ENCODE results near the gene ST6GAL1.
"Not testable (repeated sequence)": the region's sequence is repeated elsewhere in the genome, so short reads cannot be mapped to it uniquely, and the experiment has no call there.

Gene ST6GAL1

GRCh38 chr3:187052427-187052826 is 122.1 kb downstream of the ST6GAL1 start:
- DNase-seq, result not testable (repeated sequence)

DNA sequence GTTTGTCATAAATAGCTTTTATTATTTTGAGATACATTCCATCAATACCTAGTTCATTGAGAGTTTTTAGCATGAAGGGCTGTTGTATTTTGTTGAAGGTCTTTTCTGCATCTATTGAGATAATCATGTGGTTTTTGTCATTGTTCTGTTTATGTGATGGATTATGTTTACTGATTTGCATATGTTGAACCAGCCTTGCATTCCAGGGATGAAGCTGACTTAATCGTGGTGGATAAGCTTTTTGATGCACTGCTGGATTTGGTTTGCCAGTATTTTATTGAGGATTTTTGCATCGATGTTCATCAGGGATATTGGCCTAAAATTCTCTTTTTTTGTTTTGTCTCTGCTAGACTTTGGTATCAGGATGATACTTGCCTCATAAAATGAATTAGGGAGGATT is 124.1 kb downstream of the ST6GAL1 start:
- DNase-seq, result not testable (repeated sequence)

GRCh38 chr3:187057803-187058202 is 127.5 kb downstream of the ST6GAL1 start:
- not testable (repeated sequence) for DNase-seq

- DNase-seq, result peak in 1 of 2 donors; percentile 14
Observed at GRCh38 chr3:187061748-187062147, 131.4 kb downstream of the ST6GAL1 start.

- peak; percentile 33 to 43 for DNase-seq
Observed at GRCh38 chr3:187062526-187063177, 132.3 kb downstream of the ST6GAL1 start.

DNA sequence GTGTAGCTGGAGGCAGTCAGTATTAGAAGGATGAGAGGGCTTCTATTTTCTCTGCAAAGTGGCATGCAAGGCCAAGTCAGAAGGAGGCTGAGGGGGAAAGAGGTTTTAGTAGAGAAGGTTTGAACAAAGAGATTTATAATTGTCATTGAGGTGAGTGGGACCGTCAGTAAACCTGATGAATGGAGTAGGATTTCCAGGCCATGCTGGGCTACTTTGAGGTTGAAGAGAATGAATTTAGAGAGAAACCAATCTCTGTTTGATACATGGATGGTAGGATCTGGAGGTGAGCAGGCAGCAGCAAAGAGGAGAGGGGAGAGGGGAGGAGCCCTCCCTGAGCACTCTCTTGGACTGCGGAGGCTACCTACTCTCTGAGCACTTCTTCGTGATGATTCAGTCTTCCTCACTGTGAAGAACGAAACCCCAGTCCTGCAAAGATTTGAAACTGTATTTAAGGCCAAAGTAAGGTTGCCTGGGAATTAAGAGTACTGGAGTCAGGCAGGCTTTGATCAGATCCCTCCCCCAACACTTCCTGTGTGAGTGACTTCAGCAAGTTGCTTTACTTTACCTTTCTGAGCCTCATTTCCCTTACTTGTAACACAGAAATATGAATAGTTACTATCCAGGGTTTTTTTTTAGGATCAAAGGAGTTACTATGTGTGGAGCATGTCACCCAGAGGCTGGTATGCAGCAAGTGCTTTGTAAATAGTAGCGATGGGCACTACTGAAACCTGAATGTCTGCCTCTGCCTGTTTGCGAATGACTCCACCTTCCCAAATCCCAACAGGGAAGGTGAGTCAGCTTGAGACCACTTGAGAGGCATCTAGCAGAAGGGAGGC is 133.2 kb downstream of the ST6GAL1 start:
- no peak for DNase-seq

DNA sequence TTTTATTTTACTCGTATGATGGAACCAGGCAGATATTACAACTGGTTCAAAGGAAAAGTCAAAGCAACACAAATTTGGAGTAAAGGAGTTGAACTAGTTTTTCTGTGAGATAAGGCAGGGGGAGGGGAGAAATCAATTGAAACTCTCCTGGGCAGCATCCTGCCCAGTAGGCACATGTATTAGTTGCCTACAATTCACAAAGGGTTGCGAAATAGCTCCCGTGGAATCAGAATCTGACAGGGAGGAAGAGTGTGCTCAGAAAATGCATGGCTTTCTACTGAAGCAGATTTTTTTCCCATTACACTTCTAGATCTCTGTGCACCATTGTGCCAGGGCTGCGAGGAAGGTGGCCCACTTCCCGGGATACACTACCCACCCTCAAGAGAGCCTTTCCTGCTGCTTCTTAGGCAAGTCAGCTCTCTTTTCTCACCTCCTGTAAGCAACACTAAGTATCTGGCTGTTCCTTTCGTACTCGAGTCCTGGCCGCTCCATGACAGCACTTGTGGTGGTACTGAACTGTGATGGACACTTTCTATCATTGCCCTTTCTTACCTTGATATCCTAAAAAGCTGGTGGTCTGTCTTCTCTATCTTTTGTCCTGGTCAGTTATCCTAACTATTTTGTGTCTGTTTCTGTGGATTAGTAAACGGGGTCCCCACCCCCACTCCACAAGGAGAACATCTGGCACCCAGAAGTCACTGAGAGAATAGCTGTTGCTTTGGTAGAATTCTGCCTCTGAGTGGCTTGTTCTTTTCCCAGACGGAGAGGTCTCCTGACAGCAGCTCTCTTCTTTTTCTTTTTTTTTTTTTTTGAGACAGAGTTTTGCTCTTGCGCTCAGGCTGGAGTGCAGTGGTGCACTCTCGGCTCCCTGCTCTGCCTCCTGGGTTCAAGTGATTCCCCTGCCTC is 134.1 kb downstream of the ST6GAL1 start:
- DNase-seq, result peak in 1 of 2 donors; percentile 21

- no peak for DNase-seq
Observed at GRCh38 chr3:187066228-187066995, 136.1 kb downstream of the ST6GAL1 start.

DNA sequence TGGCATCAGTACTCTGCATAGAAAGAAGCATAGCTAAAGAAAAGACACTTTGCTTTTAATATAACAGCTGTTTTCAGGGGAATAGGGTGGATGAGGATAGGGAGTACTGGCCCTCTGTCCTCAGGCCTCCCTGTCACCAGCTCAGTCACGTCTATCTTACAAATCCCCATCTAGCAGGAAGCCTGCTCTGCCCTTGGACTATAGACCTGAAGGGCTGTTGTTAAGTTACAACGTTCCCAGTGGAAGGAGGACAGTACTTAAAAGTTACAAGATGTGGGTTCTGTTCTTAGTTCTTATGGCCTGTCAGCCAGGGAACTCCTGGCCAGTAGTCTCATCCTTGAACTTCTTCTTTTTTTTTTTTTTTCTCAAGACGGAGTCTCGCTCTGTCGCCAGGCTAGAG is 138.5 kb downstream of the ST6GAL1 start:
- no peak for DNase-seq

GRCh38 chr3:187069857-187070516 is 139.7 kb downstream of the ST6GAL1 start:
- no peak for DNase-seq

GRCh38 chr3:187072102-187072501 is 141.8 kb downstream of the ST6GAL1 start:
- no peak for DNase-seq

GRCh38 chr3:187072511-187072910 is 142.2 kb downstream of the ST6GAL1 start:
- DNase-seq, result no peak

GRCh38 chr3:187073581-187074098 is 143.3 kb downstream of the ST6GAL1 start:
- DNase-seq, result no peak

GRCh38 chr3:187074846-187075245 is 144.5 kb downstream of the ST6GAL1 start:
- no peak for DNase-seq

GRCh38 chr3:187076297-187076696 is 146.0 kb downstream of the ST6GAL1 start:
- no peak for DNase-seq

DNA sequence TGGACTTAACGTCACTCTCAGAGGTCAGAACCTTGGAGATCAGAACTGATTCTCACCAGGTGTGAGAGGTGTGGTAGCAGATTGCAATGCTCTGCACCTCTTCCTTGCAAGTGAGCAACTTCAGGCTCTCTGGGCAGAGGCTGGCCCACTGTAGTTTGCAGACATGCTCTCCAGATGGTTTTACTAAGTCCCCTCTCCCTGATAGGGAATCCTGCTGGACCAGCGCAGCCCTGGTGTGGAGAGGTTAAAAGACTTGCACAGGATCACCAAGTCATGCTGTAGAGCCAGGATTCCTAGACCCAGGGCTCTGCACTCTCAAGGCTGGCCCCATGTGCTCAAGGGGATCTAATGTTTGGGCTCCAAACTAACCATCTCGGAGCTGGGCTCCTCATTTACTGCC is 146.8 kb downstream of the ST6GAL1 start:
- no peak for DNase-seq

- DNase-seq, result no peak
Observed at GRCh38 chr3:187077537-187077936, 147.2 kb downstream of the ST6GAL1 start.

- DNase-seq, result no peak
Observed at GRCh38 chr3:187079090-187080022, 149.0 kb downstream of the ST6GAL1 start.

- DNase-seq, result no peak
Observed at GRCh38 chr3:187080799-187081450, 150.6 kb downstream of the ST6GAL1 start.

All from inflammatory macrophage treated with lipopolysaccharide for 1 hour (primary cell).